HEK293 (cell line): Measurements from ENCODE around the gene SLC7A14.

ENCODE experiments used
- CTCF ChIA-PET: fragments of 350-600 bp; formaldehyde crosslinking; extraction: SDS; loops from one replicate; lab custom pipeline; 2021; ENCODE audit warnings: antibody characterized with exemption; lab: Yijun Ruan, JAX
- POLR2A ChIA-PET: fragments of 300-600 bp; formaldehyde crosslinking; extraction: SDS; loops from one replicate; lab custom pipeline; 2020; ENCODE audit warnings: antibody characterized with exemption, inconsistent platforms; lab: Yijun Ruan, JAX
- H3K27ac ChIP-seq: fragments of 200-500 bp; sonication (Bioruptor generic); 2 replicates; pipeline ENCODE4 v1.5.1; 2014; ENCODE audit warnings: low read depth, low read length, control low read depth, inconsistent platforms; ENCODE audit errors: extremely low read depth
- H3K36me3 ChIP-seq, 2 experiments: fragments of 200-500 bp in 1 of 2; sonication (Bioruptor generic) in 1 of 2; 1 replicate in 1 of 2; 2 replicates in 1 of 2; pipeline ENCODE4 v1.5.1; 2014 to 2017; ENCODE audit warnings: inconsistent platforms in 2 of 2, low read length in 2 of 2; ENCODE audit not compliant: control insufficient read depth in 2 of 2, insufficient read depth in 1 of 2
- H3K4me1 ChIP-seq: fragments of 200-500 bp; sonication (Bioruptor generic); 2 replicates; pipeline ENCODE4 v1.5.1; 2014; ENCODE audit warnings: mild to moderate bottlenecking, low read length, inconsistent platforms; ENCODE audit not compliant: control insufficient read depth, insufficient read depth
- H3K4me3 ChIP-seq: 2 replicates; pipeline ENCODE4 v1.5.1; 2011; ENCODE audit warnings: low read depth, mild to moderate bottlenecking, control low read depth, low read length, moderate library complexity
- H3K9me3 ChIP-seq: fragments of 200-500 bp; sonication (Bioruptor generic); 2 replicates; pipeline ENCODE4 v1.5.1; 2014; ENCODE audit warnings: low read depth, low read length, inconsistent platforms; ENCODE audit not compliant: control insufficient read depth, insufficient read depth
- GLI2 ChIP-seq: fragments of 450-650 bp; formaldehyde crosslinking; IDR thresholded peaks from 2 replicates; pipeline ENCODE4; 2017; ENCODE audit warnings: missing biosample characterization, missing genetic modification characterization, low read depth, borderline replicate concordance
- REST ChIP-seq: fragments of 450-650 bp; formaldehyde crosslinking; IDR thresholded peaks from 2 replicates; pipeline ENCODE4 v1.5.1; 2016; ENCODE audit warnings: missing biosample characterization, missing genetic modification characterization
- TSHZ1 ChIP-seq: fragments of 450-650 bp; formaldehyde crosslinking; IDR thresholded peaks from 2 replicates; pipeline ENCODE4 v1.5.1; 2016; ENCODE audit warnings: missing biosample characterization, missing genetic modification characterization, borderline replicate concordance
- YY2 ChIP-seq: fragments of 450-650 bp; formaldehyde crosslinking; IDR thresholded peaks from 2 replicates; pipeline ENCODE4 v1.5.1; 2016; ENCODE audit warnings: missing biosample characterization, missing genetic modification characterization
- ZBTB20 ChIP-seq: fragments of 450-650 bp; formaldehyde crosslinking; IDR thresholded peaks from 2 replicates; pipeline ENCODE4 v1.5.1; 2016; ENCODE audit warnings: missing biosample characterization, missing genetic modification characterization
- ZNF211 ChIP-seq: fragments of 450-650 bp; formaldehyde crosslinking; IDR thresholded peaks from 2 replicates; pipeline ENCODE4 v1.5.1; 2016; ENCODE audit warnings: low read depth, missing biosample characterization, missing genetic modification characterization
- ZNF221 ChIP-seq: fragments of 450-650 bp; formaldehyde crosslinking; IDR thresholded peaks from 2 replicates; pipeline ENCODE4 v1.5.1; 2017; ENCODE audit warnings: missing biosample characterization, missing genetic modification characterization, borderline replicate concordance
- ZNF274 ChIP-seq, 2 experiments: fragments of 200-500 bp in 1 of 2; fragments of 450-650 bp in 1 of 2; sonication (Bioruptor generic) in 1 of 2; formaldehyde crosslinking in 1 of 2; IDR thresholded peaks; 2 replicates each; pipeline versions ENCODE4 v1.5.1 to v1.6.1; 2014 to 2016; ENCODE audit warnings: borderline replicate concordance in 1 of 2, inconsistent platforms in 1 of 2, low read length in 1 of 2, missing biosample characterization in 1 of 2, missing genetic modification characterization in 1 of 2
- ZNF341 ChIP-seq: fragments of 450-650 bp; formaldehyde crosslinking; IDR thresholded peaks from 2 replicates; pipeline ENCODE4; 2016; ENCODE audit warnings: low read depth, missing biosample characterization, missing genetic modification characterization
- ZNF398 ChIP-seq: fragments of 450-650 bp; formaldehyde crosslinking; IDR thresholded peaks from 2 replicates; pipeline ENCODE4 v1.5.1; 2017; ENCODE audit warnings: missing biosample characterization, missing genetic modification characterization
- ZNF433 ChIP-seq: fragments of 450-650 bp; formaldehyde crosslinking; IDR thresholded peaks from 2 replicates; pipeline ENCODE4 v1.5.1; 2016; ENCODE audit warnings: missing biosample characterization, missing genetic modification characterization, low read depth
- ZNF580 ChIP-seq: fragments of 450-650 bp; formaldehyde crosslinking; IDR thresholded peaks from 2 replicates; pipeline ENCODE4 v1.5.1; 2016; ENCODE audit warnings: missing biosample characterization, missing genetic modification characterization
- ZNF585B ChIP-seq: fragments of 450-650 bp; formaldehyde crosslinking; IDR thresholded peaks from 2 replicates; pipeline ENCODE4 v1.5.1; 2016; ENCODE audit warnings: missing biosample characterization, missing genetic modification characterization
- ZNF624 ChIP-seq: fragments of 450-650 bp; formaldehyde crosslinking; IDR thresholded peaks from 2 replicates; pipeline ENCODE4 v1.5.1; 2017; ENCODE audit warnings: missing biosample characterization, missing genetic modification characterization
- ZNF776 ChIP-seq: fragments of 450-650 bp; formaldehyde crosslinking; IDR thresholded peaks from 2 replicates; pipeline ENCODE4 v1.5.0; 2017; ENCODE audit warnings: missing biosample characterization, missing genetic modification characterization, borderline replicate concordance
- ZNF777 ChIP-seq: fragments of 450-650 bp; formaldehyde crosslinking; IDR thresholded peaks from 2 replicates; pipeline ENCODE4 v1.5.1; 2017; ENCODE audit warnings: missing biosample characterization, missing genetic modification characterization, borderline replicate concordance
- ZSCAN16 ChIP-seq: fragments of 450-650 bp; formaldehyde crosslinking; IDR thresholded peaks from 2 replicates; pipeline ENCODE4 v1.5.1; 2016; ENCODE audit warnings: missing biosample characterization, missing genetic modification characterization
- ZSCAN4 ChIP-seq: fragments of 450-650 bp; formaldehyde crosslinking; IDR thresholded peaks from 2 replicates; pipeline ENCODE4 v1.5.1; 2017; ENCODE audit warnings: missing biosample characterization, missing genetic modification characterization

SLC7A14 gene

GRCh38 chr3:170513642-170514041, 72.2 kb downstream of the SLC7A14 start:
- no peak overlapping the region for H3K27ac ChIP-seq
- no peaks in the 10 kb centered on the region for H3K36me3 ChIP-seq
- H3K4me1 ChIP-seq: no peaks in the 10 kb centered on the region
- CTCF ChIA-PET: interaction anchor here (1.1 kb wide), 1 partner anchor 14 kb away, joined by 5 read pairs; no protein-coding TSS in a partner anchor
- no peaks in the 10 kb centered on the region for H3K9me3 ChIP-seq
- POLR2A ChIA-PET: no interaction called here
- TF ChIP-seq ZSCAN16 (tag by site-specific recombination) (no peak), ZNF777 (tag by site-specific recombination) (no peak), ZNF776 (tag by site-specific recombination) (no peak), ZNF341 (tag by site-specific recombination) (no peak), ZNF398 (tag by site-specific recombination) (no peak), ZNF211 (no peak), ZNF433 (tag by site-specific recombination) (no peak), TSHZ1 (no peak), ZNF624 (tag by site-specific recombination) (no peak), ZNF585B (tag by site-specific recombination) (no peak), ZBTB20 (tag by site-specific recombination) (no peak), YY2 (tag by site-specific recombination) (no peak), GLI2 (tag by site-specific recombination) (no peak), ZSCAN4 (tag by site-specific recombination) (no peak), ZNF274 (IDR thresholded peaks at IDR 0.05; ENCODE audit: low read length) (no peak), ZNF274 (tag by site-specific recombination; IDR thresholded peaks at IDR 0.05; ENCODE audit: borderline replicate concordance) (no peak), ZNF580 (no peak), REST (tag by site-specific recombination) (no peak), ZNF221 (tag by site-specific recombination) (no peak)
- H3K4me3 ChIP-seq: no peak overlapping the region
